ENCODE data around the gene NES. TPM values are rescaled to one million over a fixed set of nuclear protein-coding genes. Genes with fewer than 3 reads are reported as not detected.
A peak's percentile ranks its signal among the peaks of the same experiment; 100 is the strongest.

Gene NES
- total RNA-seq, 1 experiment from 2014 or later, result 168 TPM

DNA sequence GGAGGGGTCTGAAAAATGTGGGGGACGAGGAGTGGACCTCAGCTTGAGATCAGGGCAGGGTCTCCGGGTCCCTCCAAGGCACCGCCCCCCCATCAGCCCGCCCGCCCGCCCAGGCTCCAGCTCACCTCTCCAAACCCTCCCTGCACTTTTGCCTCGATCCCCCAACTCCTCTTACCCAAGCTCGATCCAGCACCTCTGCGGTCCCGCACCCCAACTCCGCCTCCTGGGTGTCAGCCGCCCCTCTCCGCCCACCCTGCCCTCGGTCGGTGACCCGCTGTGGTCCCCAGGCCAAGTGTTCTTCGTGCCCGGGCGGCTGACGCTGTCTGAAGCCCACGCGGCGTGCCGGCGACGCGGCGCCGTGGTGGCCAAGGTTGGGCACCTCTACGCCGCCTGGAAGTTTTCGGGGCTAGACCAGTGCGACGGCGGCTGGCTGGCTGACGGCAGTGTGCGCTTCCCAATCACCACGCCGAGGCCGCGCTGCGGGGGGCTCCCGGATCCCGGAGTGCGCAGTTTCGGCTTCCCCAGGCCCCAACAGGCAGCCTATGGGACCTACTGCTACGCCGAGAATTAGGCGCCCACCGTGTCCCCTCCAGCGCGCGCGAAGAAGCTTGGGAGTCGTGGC lies 52.3 kb downstream of the NES start:
- TF ChIP-seq, protein P1, sequence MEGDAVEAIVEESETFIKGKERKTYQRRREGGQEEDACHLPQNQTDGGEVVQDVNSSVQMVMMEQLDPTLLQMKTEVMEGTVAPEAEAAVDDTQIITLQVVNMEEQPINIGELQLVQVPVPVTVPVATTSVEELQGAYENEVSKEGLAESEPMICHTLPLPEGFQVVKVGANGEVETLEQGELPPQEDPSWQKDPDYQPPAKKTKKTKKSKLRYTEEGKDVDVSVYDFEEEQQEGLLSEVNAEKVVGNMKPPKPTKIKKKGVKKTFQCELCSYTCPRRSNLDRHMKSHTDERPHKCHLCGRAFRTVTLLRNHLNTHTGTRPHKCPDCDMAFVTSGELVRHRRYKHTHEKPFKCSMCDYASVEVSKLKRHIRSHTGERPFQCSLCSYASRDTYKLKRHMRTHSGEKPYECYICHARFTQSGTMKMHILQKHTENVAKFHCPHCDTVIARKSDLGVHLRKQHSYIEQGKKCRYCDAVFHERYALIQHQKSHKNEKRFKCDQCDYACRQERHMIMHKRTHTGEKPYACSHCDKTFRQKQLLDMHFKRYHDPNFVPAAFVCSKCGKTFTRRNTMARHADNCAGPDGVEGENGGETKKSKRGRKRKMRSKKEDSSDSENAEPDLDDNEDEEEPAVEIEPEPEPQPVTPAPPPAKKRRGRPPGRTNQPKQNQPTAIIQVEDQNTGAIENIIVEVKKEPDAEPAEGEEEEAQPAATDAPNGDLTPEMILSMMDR (conservative IDR thresholded peaks at IDR 0.05), result no peak
- Histone ChIP-seq H4K91ac (ENCODE audit: insufficient read length, low read depth, low read length) (no peak overlapping the region), H3K79me2 (ENCODE audit: insufficient read depth, low read length) (no peaks in the 10 kb centered on the region), H2BK5ac (ENCODE audit: insufficient read length, low read length) (no peak overlapping the region), H2BK20ac (ENCODE audit: low read depth, low read length, poor library complexity, severe bottlenecking) (no peak overlapping the region), H3K4me2 (ENCODE audit: insufficient read depth, insufficient read length, low read length) (peak overlapping the region; percentile 56), H3K4ac (ENCODE audit: low read depth, low read length) (no peak overlapping the region), H2BK15ac (ENCODE audit: low read depth, low read length) (no peak overlapping the region), H3K9ac (ENCODE audit: extremely low read depth, insufficient read length, low read length) (no peak overlapping the region), H2AFZ (ENCODE audit: low read length) (no peak overlapping the region), H2BK120ac (ENCODE audit: low read depth, low read length, poor library complexity, severe bottlenecking) (no peak overlapping the region), H3K18ac (ENCODE audit: insufficient read length, low read depth, low read length) (no peak overlapping the region), H3K56ac (ENCODE audit: insufficient read length, low read depth, low read length) (no peak overlapping the region), H3K23ac (ENCODE audit: insufficient read length, low read depth, low read length) (no peak overlapping the region), H2AK5ac (ENCODE audit: insufficient read length, low read length) (no peak overlapping the region), H4K20me1 (ENCODE audit: control insufficient read depth, insufficient read depth, insufficient read length) (no peaks in the 10 kb centered on the region), H3K23me2 (ENCODE audit: insufficient read length, low read depth, low read length, poor library complexity, severe bottlenecking) (peaks cover 19% of the 10 kb centered on the region), H3K27ac (ENCODE audit: insufficient read length, low read depth, low read length) (no peak overlapping the region), H3K27me3 (ENCODE audit: insufficient read depth, low read length) (peaks cover 27% of the 10 kb centered on the region), H2BK12ac (ENCODE audit: insufficient read length, low read depth, low read length) (no peak overlapping the region), H4K8ac (replicated peaks; ENCODE audit: insufficient read length, low read depth, low read length) (no peak overlapping the region), H3K79me1 (ENCODE audit: insufficient read depth, low read depth, low read length, poor library complexity, severe bottlenecking) (no peaks in the 10 kb centered on the region), H3K9me3 (ENCODE audit: control insufficient read depth, low read depth, low read length) (no peaks in the 10 kb centered on the region), H3K14ac (ENCODE audit: insufficient read depth, low read length) (no peak overlapping the region), H4K5ac (ENCODE audit: insufficient read length, low read depth, low read length) (no peak overlapping the region), H3T11ph (ENCODE audit: low read length) (no peak overlapping the region), H3K4me1 (ENCODE audit: insufficient read depth, low read length) (no peaks in the 10 kb centered on the region)
- no peak for DNase-seq
- Mint-ChIP-seq H3K36me3 (ENCODE audit: insufficient read depth in 1 of 3, low read depth in 3 of 3) (no peaks in the 10 kb centered on the region), H3K4me1 (peaks cover 6 to 7% of the 10 kb centered on the region in 2 experiments), H3K4me3 (peak overlapping the region; percentile 61 to 82), H3K9me3 (no peaks in the 10 kb centered on the region; a peak in 1 of 5 replicates), H3K27me3 (ENCODE audit: low read depth) (peaks cover 92% of the 10 kb centered on the region), H3K27ac (no peak overlapping the region; a peak in 1 of 7 replicates)
- no CpG with 5 or more reads among the region's 55 CpGs for WGBS (ENCODE audit: extremely low coverage, insufficient read length, low lambda C conversion rate)

All from H9 (cell line).